SU-DHL-6 (cell line): Measurements from ENCODE around the gene DENND2A.

Source experiments
- EZH2phosphoT487 ChIP-seq: fragments of 200-600 bp; sonication (generic), shearing (Covaris generic); conservative IDR thresholded peaks from 2 replicates; pipeline ENCODE4 v1.6.1; 2018; ENCODE audit warnings: mild to moderate bottlenecking, antibody characterized with exemption, low read length, moderate library complexity, mixed read lengths
- TF ChIP-seq, protein P1 (sequence below): fragments of 200-600 bp; sonication (generic); IDR thresholded peaks from one replicate; pipeline ENCODE4 v1.5.1; 2017; ENCODE audit warnings: antibody characterized with exemption, mild to moderate bottlenecking, low read length, moderate library complexity; ENCODE audit not compliant: insufficient read depth, poor library complexity, severe bottlenecking

DNA sequence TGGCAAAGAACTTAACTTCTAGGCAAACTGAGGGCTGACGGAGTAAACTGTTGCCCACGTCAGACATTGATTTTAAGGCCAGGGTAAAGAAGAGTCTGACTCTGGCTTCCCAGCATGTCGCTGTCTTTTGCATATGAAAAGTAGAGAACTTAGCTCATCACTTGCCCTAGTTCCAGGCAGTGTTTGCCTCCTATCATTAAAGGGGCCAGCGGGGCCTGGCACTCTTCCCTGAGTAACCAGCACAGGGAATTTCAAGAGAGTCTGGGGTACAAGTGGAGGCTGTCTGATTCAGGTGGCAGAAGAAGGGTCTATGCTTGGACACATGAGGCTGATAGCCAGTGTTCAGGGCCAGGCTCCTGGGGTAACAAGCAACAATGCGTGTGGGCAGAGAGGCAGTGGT, 4.8 kb downstream of the DENND2A start:
- TF ChIP-seq, protein P1, sequence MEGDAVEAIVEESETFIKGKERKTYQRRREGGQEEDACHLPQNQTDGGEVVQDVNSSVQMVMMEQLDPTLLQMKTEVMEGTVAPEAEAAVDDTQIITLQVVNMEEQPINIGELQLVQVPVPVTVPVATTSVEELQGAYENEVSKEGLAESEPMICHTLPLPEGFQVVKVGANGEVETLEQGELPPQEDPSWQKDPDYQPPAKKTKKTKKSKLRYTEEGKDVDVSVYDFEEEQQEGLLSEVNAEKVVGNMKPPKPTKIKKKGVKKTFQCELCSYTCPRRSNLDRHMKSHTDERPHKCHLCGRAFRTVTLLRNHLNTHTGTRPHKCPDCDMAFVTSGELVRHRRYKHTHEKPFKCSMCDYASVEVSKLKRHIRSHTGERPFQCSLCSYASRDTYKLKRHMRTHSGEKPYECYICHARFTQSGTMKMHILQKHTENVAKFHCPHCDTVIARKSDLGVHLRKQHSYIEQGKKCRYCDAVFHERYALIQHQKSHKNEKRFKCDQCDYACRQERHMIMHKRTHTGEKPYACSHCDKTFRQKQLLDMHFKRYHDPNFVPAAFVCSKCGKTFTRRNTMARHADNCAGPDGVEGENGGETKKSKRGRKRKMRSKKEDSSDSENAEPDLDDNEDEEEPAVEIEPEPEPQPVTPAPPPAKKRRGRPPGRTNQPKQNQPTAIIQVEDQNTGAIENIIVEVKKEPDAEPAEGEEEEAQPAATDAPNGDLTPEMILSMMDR, result no peak
- no peak for TF ChIP-seq EZH2phosphoT487
